Measurements from ENCODE around the gene KCNQ1.
"Not testable (repeated sequence)": the region's sequence is repeated elsewhere in the genome, so short reads cannot be mapped to it uniquely, and the experiment has no call there.

KCNQ1 gene

DNA sequence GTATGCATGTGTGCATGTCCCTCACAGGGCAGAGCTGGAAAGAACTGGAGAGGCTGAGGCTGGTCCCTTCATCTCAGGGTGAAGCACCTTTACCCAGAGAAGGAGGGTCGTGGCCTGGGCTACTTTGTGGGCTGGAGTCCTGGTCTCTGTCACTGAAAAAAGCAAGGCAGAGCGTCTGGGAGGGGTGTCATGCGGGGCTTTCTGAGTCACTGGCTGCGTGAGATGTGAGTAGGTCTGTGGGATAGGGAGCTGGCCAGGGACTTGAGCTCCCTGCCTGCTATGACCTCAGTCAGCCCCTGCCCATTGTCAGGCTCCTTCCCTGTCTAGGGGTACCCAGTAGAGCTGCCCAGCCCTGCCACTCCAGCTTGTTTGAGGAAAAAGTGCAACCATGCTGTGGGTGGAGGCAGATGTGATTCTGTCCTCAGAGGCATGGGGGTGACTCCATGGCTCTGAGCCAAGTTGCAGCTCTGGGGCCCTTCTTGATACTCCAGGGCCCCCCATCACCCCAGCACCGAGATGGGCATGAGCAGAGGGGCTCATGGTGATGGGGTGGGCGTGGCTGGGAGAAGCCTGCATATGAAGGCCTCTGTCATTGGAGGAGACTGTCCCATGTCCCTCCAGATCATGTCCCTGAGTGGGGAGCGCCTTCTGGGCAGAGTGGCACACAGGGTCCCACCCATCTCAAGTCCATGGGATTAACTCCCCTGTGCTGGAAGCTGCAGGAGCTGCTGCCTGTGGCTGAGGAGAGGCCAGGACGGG, 27.8 kb downstream of the KCNQ1 start:
- no peak for DNase-seq (ENCODE audit: low spot score)

- DNase-seq (ENCODE audit: low spot score), result no peak
Observed at GRCh38 chr11:2473361-2474058, 28.7 kb downstream of the KCNQ1 start.

GRCh38 chr11:2474059-2474901, 29.5 kb downstream of the KCNQ1 start:
- no peak for DNase-seq (ENCODE audit: low spot score)

DNA sequence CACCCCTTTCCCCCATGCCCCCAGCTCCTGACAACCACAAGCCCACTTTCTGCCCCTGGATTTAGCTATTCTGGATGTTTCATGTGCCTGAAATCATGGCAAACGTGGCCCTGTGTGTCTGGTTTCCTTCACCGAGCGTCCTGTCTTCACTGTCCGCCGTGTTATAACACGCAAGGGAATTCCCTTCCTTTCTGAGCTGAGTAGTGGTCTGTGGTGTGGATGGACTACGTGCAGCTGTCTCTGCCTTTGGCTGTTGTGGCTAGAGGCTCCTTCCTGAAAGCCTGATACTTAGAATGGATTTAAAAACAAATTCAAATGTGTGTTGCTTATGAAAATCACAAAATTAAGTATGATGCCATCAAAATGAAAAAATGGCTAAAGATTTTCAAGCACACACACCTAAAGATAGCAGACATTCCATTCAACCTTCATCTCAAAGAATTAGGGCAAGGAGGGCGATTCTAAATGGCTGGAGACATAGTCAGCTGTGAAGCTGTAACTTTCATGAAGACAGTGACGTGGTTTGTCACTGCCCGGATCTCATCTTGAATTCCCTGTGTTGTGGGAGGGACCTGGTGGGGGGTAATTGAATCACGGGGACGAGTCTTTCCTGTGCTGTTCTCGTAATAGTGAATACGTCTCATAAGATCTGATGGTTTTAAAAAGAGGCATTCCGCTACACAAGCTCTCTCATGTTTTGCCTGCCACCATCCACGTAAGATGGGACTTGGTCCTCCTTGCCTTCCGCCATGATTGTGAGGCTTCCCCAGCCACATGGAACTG, 30.5 kb downstream of the KCNQ1 start:
- DNase-seq (ENCODE audit: low spot score), result no peak

GRCh38 chr11:2477254-2477653, 32.4 kb downstream of the KCNQ1 start:
- no peak for DNase-seq (ENCODE audit: low spot score)

DNA sequence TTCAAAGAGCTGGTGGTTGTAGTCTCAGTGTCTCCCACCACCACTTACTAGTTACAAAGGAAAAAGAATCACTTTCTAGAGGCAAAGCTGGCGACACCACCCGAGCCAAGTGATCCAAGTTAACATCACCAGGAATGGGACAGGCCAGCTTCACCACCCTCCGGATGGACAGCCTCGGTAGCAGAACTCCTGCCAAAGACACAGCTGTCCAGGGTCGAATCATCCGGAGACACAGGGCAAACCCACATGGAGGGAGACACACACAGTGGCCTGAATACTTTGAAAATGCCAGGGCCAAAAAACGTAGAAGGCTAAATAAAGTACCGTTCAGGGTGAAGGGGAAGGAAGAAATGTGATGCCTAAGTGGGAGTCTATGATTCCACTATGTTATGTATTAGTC, 33.1 kb downstream of the KCNQ1 start:
- no peak for DNase-seq (ENCODE audit: low spot score)

DNA sequence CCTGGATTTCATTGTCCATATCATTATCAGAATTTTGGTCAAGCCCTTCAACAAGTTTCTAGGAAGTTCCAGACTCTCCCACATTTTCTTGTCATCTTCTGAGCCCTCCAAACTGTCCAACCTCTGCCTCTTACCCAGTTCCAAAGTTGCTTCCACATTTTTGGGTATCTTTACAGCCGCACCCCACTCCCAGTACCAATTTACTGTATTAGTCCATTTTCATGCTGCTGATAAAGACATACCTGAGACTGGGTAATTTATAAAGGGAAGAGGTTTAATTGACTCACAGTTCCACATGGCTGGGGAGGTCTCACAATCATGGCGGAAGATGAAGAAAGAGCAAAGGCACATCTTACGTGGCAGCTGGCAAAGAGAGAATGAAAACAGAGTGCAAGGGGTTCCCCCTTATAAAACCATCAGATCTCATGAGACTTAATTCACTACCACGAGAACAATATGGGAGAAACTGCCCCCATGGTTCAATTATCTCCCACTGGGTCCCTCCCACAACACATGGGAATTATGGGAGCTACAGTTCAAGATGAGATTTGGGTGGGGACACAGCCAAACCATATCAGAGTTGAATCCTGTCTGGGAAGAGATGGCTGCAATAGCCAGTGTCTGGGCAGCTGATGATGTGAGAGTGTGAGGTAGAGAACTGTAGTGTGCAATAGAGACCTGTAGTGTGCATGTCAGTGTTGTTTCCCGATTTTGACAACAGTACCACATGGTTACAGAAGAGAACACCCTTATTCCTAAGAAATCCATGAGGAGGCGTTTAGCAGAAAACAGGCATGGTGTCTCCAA, 35.5 kb downstream of the KCNQ1 start:
- not testable (repeated sequence) for DNase-seq (ENCODE audit: low spot score)

- DNase-seq (ENCODE audit: low spot score), result no peak
Observed at GRCh38 chr11:2480874-2481220, 36.0 kb downstream of the KCNQ1 start.

GRCh38 chr11:2481253-2481652, 36.4 kb downstream of the KCNQ1 start:
- DNase-seq (ENCODE audit: low spot score), result no peak

DNA sequence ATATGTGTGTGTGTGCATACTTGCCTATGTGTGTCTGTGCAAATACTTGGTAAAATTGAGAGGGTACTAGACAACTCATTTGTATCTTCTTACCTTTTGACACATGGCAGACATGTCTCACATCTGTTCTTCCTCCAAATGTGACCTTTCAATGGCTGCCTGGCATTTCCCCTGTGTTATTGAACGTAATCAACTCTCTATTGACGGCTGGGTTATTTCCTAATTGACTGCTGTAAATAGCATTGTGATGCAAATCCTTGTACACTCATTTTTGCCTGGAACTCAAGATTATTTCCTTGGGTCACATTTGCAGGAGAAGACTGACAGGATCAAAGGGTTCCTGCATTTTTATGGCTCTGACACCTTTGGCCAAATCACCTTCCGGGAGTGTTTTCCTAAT, 37.4 kb downstream of the KCNQ1 start:
- no peak for DNase-seq (ENCODE audit: low spot score)

DNA sequence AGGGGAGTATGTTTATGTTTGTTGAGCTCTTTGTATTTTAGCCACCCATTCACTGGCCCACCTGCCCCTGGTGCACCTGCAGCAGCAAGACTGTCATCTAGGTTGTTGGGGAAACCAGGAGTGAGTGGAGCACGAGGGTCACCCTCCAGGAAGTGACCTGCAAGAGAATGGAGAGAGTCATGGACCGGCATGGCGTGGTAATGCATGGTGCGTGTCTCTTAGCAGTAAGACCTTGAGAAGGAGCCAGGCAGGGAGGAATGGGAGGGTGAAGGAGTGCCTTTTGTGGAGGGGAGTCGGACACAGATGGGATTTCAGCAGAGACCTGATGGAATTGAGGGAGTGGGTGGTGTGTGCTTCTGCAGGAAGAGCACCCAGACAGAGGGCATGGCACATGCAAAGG, 37.9 kb downstream of the KCNQ1 start:
- DNase-seq (ENCODE audit: low spot score), result no peak

DNA sequence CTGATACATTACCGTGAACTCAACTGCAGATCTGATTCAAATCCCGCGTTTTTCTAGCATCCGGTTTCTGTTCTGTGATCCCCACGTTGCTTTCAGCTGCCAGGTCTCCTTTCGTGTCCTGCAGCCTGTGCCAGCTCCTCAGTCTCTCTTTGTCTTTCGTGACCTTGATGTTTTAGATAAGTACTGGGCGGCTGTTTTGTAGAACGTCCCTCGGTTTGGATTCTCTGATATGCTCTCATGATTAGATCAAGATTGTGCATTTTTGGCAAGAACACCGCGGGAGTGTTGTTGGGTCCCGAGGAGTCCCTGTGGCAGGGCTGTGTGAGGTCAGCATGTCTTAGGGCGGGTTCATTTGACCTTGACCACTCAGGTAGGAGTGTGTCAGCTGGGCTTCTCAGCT, 38.6 kb downstream of the KCNQ1 start:
- DNase-seq (ENCODE audit: low spot score), result no peak

GRCh38 chr11:2484576-2485125, 39.8 kb downstream of the KCNQ1 start:
- no peak for DNase-seq (ENCODE audit: low spot score)

- no peak for DNase-seq (ENCODE audit: low spot score)
Observed at GRCh38 chr11:2488004-2488403, 43.2 kb downstream of the KCNQ1 start.

DNA sequence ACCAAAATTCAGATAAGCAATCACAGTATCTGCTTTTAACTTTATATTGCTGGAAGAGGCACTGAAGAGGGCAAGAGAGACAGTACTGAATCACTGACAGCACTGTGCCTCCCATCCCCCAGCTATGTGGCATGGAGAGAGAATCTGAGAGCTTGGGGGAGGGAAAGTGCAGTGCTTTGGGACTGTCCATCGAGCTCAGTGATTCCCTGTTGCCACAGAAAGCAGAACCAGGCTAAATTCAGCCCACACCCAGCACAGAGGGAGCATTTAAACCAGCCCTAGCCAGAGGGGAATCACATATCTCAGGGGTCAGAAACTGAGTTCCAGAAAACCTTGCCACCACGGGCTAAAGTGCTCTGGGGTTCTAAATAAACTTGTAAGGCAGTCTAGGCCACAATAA, 44.3 kb downstream of the KCNQ1 start:
- DNase-seq (ENCODE audit: low spot score), result no peak

GRCh38 chr11:2497951-2498350, 53.1 kb downstream of the KCNQ1 start:
- DNase-seq (ENCODE audit: low spot score), result not testable (repeated sequence)

DNA sequence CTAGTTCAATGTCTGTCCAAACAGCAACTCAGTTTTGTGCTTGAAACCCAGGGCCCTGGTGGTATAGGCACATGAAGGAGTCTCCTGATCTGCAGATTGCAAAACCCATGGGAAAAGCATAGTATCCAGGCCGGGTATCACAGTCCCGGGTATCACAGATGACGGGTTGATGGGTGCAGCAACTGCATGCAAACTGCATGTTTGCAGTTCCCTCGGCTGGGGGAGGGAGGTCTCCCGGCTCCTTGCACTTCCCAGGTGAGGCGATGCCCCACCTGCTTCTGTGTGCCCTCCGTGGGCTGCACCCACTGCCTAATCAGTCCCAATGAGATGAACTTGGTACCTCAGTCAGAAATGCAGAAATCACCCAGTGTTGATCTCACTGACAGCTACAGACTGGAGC, 53.9 kb downstream of the KCNQ1 start:
- DNase-seq (ENCODE audit: low spot score), result no peak

DNA sequence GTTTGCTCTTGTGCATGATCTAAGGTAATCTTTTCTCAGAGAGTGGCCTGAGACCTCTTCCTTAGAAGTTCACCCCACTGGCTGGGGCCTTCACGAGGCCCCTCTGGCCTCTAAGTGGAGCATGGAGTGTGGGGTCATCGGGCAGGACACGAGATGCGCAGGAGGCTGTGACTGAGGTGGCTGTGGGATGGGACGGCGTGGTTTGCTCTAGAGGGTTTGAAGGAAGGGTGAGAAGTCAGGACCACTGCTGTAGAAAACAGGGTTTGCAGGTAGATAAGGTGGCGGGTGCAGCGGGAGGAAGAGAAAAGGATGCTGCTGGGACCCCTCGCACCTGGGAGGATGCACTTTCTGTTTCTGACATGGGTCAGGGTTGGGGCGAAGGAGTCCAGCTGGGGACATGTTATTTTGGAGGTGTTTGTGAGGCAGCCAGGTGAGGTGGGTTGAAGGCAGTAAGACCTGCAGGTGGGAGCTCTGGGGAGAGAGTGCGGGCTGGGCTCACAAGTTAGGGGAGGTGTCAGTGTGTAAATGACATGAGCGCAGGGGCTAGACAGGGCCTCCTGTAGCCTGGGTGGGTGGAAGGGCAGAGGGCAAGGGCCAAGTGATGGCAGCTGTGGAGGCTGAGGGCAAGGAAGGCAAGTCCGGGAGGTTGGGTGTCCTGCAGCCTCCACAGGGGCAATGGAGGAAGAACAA, 62.5 kb downstream of the KCNQ1 start:
- no peak for DNase-seq (ENCODE audit: low spot score)

DNA sequence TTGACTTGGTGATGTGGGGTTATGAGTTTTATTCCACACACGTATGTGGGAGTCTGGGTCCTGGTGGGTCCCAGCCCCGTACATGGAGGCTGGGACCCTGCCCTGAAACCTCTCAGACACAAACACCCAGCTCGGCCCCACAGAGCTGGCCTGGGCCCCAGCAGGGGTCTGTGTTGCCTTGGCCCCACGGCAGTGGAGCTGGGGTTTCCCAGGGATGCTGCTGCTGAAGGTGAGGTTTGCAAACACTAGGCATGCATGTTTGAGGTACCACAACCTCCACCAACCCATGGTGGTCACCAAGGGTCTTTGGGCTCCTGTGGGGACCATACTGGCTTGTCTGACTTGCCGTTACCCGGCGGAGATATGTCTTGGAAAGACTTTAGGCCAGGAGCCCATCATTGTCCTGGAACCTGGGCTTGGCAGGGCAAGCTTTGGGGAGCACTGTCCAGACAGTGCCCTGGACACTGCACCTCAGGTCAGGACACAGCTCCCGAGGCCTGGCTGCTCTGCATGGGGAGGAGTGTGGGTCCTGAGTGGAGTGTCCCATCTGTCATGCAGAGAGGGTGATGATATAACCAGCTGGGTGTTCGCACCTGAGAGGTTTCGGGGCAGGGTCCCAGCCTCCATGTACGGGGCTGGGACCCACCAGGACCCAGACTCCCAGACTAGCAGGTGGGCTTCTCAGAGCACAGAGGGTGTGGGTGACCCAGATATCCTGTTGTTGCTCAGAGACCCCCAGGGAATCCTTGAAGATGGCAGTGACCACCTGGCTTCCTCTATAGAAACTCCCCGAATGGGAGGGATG, 63.3 kb downstream of the KCNQ1 start:
- no peak for DNase-seq (ENCODE audit: low spot score)

DNA sequence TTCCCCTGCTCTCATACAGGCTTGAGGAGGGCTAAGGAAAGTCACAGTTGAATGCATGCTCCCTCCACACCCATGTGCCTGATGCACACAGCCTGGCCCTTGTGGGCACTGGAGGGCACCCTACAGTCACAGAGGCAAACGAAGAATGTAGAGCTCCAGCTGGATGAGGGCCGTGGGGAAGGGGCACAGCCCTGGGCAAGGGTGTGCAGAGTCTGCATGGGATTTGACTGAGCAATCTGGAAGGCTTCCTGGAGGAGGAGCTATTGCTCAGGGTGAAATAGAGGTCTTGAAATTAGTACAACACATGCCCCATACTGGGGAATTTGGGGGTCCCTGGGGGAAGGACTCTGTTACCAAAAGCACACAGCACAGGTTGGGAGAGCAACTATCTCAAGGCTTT, 64.0 kb downstream of the KCNQ1 start:
- DNase-seq (ENCODE audit: low spot score), result no peak
